Measurements from ENCODE around the gene PRG2. TPM values are rescaled to one million over a fixed set of nuclear protein-coding genes. Genes with fewer than 3 reads are reported as not detected.

The PRG2 gene
- total and polyA plus RNA-seq, 2 of the 13 experiments (the other 11 are each of a cell fraction or from before 2014, with no cell fraction given), result not detected

- peak; percentile 88 for TF ChIP-seq SKI (IDR thresholded peaks at IDR 0.05; ENCODE audit: partially characterized antibody)
- peak; percentile 67; the same call in 1 of the 2 replicates for TF ChIP-seq ZBTB25 (CRISPR knock-in tag; IDR thresholded peaks at IDR 0.05)
- no peak for TF ChIP-seq PHF8 (CRISPR knock-in tag; IDR thresholded peaks at IDR 0.05)
- no peak for TF ChIP-seq ZBTB37 (CRISPR knock-in tag; IDR thresholded peaks at IDR 0.05)
- no peak for TF ChIP-seq ZNF567 (CRISPR knock-in tag; IDR thresholded peaks at IDR 0.05; ENCODE audit: borderline replicate concordance)
- no peak for TF ChIP-seq ZFP90 (CRISPR knock-in tag; IDR thresholded peaks at IDR 0.05; ENCODE audit: borderline replicate concordance)
- peak; percentile 81 for TF ChIP-seq PAXIP1 (CRISPR knock-in tag; conservative IDR thresholded peaks at IDR 0.05)
- no peak for TF ChIP-seq ATF6 (CRISPR knock-in tag; conservative IDR thresholded peaks at IDR 0.05)
- TF ChIP-seq FOSL2 (CRISPR knock-in tag; IDR thresholded peaks at IDR 0.05), result peak; percentile 98
- TF ChIP-seq BCL3 (CRISPR knock-in tag; IDR thresholded peaks at IDR 0.05), result no peak
- TF ChIP-seq YEATS4 (CRISPR knock-in tag; IDR thresholded peaks at IDR 0.05; ENCODE audit: borderline replicate concordance), result no peak
- TF ChIP-seq STAG1 (CRISPR knock-in tag; IDR thresholded peaks at IDR 0.05), result no peak
- peak; percentile 89 to 93; a peak in 3 of 4 replicates for TF ChIP-seq EP300 (IDR thresholded peaks at IDR 0.05; ENCODE audit: low read depth in 2 of 2, low read length in 2 of 2)
- peak; percentile 67; the same call in 1 of the 2 replicates for TF ChIP-seq EP300 (CRISPR knock-in tag; IDR thresholded peaks at IDR 0.05; ENCODE audit: borderline replicate concordance)
- no peak for TF ChIP-seq ATAD3A (CRISPR knock-in tag; IDR thresholded peaks at IDR 0.05)
- no peak for TF ChIP-seq SRSF1 (optimal IDR thresholded peaks at IDR 0.05; ENCODE audit: low read depth, low read length)
- TF ChIP-seq RBAK (CRISPR knock-in tag; IDR thresholded peaks at IDR 0.05), result no peak
Observed at GRCh38 chr11:57434640-57435546, 44.4 kb upstream of the PRG2 start (continued).
